GM23338 (cell line): ENCODE measurements around the gene BEND7.

Experiments
- EZH2 ChIP-seq: fragments of 200-600 bp; sonication (generic); IDR thresholded peaks from one replicate; pipeline ENCODE4 v1.8.0; 2017; ENCODE audit warnings: antibody characterized with exemption, mild to moderate bottlenecking, low read depth; ENCODE audit not compliant: unreplicated experiment
- POLR2AphosphoS5 ChIP-seq: IDR thresholded peaks from 2 replicates; pipeline ENCODE4 v1.6.1; 2016; ENCODE audit warnings: antibody characterized with exemption, low read depth

DNA sequence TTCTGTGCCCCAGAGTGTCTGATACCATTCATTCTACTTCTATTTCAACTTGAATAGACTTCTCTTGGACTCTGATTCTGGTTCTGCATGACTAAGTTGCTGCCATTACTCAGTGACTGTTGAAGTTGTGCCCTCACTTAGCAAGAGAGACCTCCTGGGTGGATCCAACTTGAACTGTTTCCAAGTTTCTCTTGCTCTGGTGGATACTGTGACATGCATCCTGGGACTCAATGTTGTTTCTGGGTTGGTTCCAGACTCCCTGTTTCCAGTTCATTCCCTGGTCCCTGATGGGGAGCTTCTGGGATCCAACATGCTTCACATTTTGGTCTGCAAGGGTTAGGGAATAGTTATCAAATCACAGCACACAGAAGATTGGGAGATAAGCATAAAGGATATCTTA is 31.8 kb upstream of the BEND7 start:
- TF ChIP-seq POLR2AphosphoS5 (no peak), EZH2 (no peak)
